Mammary epithelial cell (primary cell): ENCODE data around the gene IL7R.

Experiments used
- CTCF ChIP-seq, 2 donors: IDR thresholded peaks in 1 of 2; conservative IDR thresholded peaks in 1 of 2; 2 replicates each; pipeline ENCODE4 v1.5.1; 2011 to 2012; ENCODE audit warnings: inconsistent platforms in 2 of 2, low read length in 2 of 2, mild to moderate bottlenecking in 2 of 2, control low read depth in 1 of 2, low read depth in 1 of 2; ENCODE audit not compliant: insufficient read depth in 1 of 2; ENCODE audit errors: extremely low read depth in 1 of 2
- EZH2 ChIP-seq: IDR thresholded peaks from 2 replicates; pipeline ENCODE4 v1.6.1; 2012; ENCODE audit warnings: low read length, inconsistent platforms, borderline replicate concordance

GRCh38 chr5:35823347-35824098 lies 33.2 kb upstream of the IL7R start:
- TF ChIP-seq EZH2, result no peak
- no peak for TF ChIP-seq CTCF (conservative IDR thresholded peaks at IDR 0.05 in 1 of 2, IDR thresholded peaks at IDR 0.05 in 1 of 2; ENCODE audit: extremely low read depth in 1 of 2, insufficient read depth in 1 of 2, low read depth in 1 of 2, low read length in 2 of 2)
